Myocyte (in vitro differentiated cells): Measurements from ENCODE around the gene KRT81. TPM values are rescaled to one million over a fixed set of nuclear protein-coding genes. Genes with fewer than 3 reads are reported as not detected.
"Not testable (repeated sequence)": the region's sequence is repeated elsewhere in the genome, so short reads cannot be mapped to it uniquely, and the experiment has no call there.

Experiments
- DNase-seq: peaks from one replicate; pipeline ENCODE4 v3.0.0-alpha.2; 2012; ENCODE audit warnings: low read depth
- total RNA-seq: library from RNA; depleted of rRNA; stranded (reverse); fragments of >200 nt; gene quantifications from 2 replicates; pipeline ENCODE4 v1.2.3, GENCODE V29; 2014

KRT81 gene
- total RNA-seq, 1 donor from 2014 or later, result 0.08 TPM

- DNase-seq, result no peak
Measured at GRCh38 chr12:52255926-52256583, 35.3 kb downstream of the KRT81 start.

GRCh38 chr12:52254965-52255751 is 36.2 kb downstream of the KRT81 start:
- DNase-seq, result no peak

GRCh38 chr12:52254180-52254964 is 37.0 kb downstream of the KRT81 start:
- no peak for DNase-seq

GRCh38 chr12:52253391-52254179 is 37.7 kb downstream of the KRT81 start:
- no peak for DNase-seq

GRCh38 chr12:52252728-52253343 is 38.5 kb downstream of the KRT81 start:
- no peak for DNase-seq

- DNase-seq, result not testable (repeated sequence)
Measured at GRCh38 chr12:52252175-52252615, 39.1 kb downstream of the KRT81 start.

- no peak for DNase-seq
Measured at GRCh38 chr12:52251367-52252051, 39.8 kb downstream of the KRT81 start.

- DNase-seq, result no peak
Measured at GRCh38 chr12:52250048-52250990, 41.0 kb downstream of the KRT81 start.

GRCh38 chr12:52249511-52250047 is 41.8 kb downstream of the KRT81 start:
- DNase-seq, result no peak

- peak; percentile 88 for DNase-seq
Measured at GRCh38 chr12:52248541-52249461, 42.5 kb downstream of the KRT81 start.

GRCh38 chr12:52247622-52248540 is 43.5 kb downstream of the KRT81 start:
- no peak for DNase-seq

- DNase-seq, result peak; percentile 90
Measured at GRCh38 chr12:52246720-52247621, 44.4 kb downstream of the KRT81 start.

- no peak for DNase-seq
Measured at GRCh38 chr12:52245962-52246569, 45.3 kb downstream of the KRT81 start.

- no peak for DNase-seq
Measured at GRCh38 chr12:52245259-52245961, 45.9 kb downstream of the KRT81 start.
